Stimulated activated CD8-positive, alpha-beta memory T cell treated with anti-CD3 and anti-CD28 coated beads, Interleukin-7, amount 100 ng/mL, for 48 hours (primary cell): Measurements from ENCODE around the gene SAMD11.
"Not testable (repeated sequence)": the region's sequence is repeated elsewhere in the genome, so short reads cannot be mapped to it uniquely, and the experiment has no call there.

Experiments used
- DNase-seq, 2 donors: peaks; one replicate each; pipeline ENCODE4 v3.0.0-alpha.2; 2020; ENCODE audit warnings: low read depth in 1 of 2; ENCODE audit errors: extremely low read depth in 1 of 2

Gene SAMD11

GRCh38 chr1:944341-945325 is 20.9 kb downstream of the SAMD11 start:
- no peak for DNase-seq

GRCh38 chr1:945688-946556 is 22.2 kb downstream of the SAMD11 start:
- DNase-seq: no peak

- DNase-seq: not testable (repeated sequence)
Observed at GRCh38 chr1:946811-947210, 23.1 kb downstream of the SAMD11 start.

- DNase-seq: no peak
Observed at GRCh38 chr1:947958-948357, 24.2 kb downstream of the SAMD11 start.

GRCh38 chr1:950268-950667 is 26.5 kb downstream of the SAMD11 start:
- DNase-seq: no peak

- DNase-seq: no peak
Observed at GRCh38 chr1:950881-951280, 27.2 kb downstream of the SAMD11 start.

GRCh38 chr1:951364-951763 is 27.6 kb downstream of the SAMD11 start:
- DNase-seq: no peak

- DNase-seq: no peak
Observed at GRCh38 chr1:952201-952600, 28.5 kb downstream of the SAMD11 start.

- no peak for DNase-seq
Observed at GRCh38 chr1:952603-953002, 28.9 kb downstream of the SAMD11 start.

GRCh38 chr1:953524-954320 is 30.0 kb downstream of the SAMD11 start:
- DNase-seq: no peak

GRCh38 chr1:954927-955326 is 31.2 kb downstream of the SAMD11 start:
- no peak for DNase-seq

- DNase-seq: no peak
Observed at GRCh38 chr1:955474-955873, 31.8 kb downstream of the SAMD11 start.

- DNase-seq: no peak
Observed at GRCh38 chr1:956636-957035, 32.9 kb downstream of the SAMD11 start.

- peak; percentile 91 to 97 for DNase-seq
Observed at GRCh38 chr1:958823-959730, 35.4 kb downstream of the SAMD11 start, which contains the start of gene NOC2L. NOC2L (minus strand) TSS chr1:959256; CDS start chr1:959240, 16 bp downstream.

GRCh38 chr1:959731-960362 is 36.1 kb downstream of the SAMD11 start:
- DNase-seq: no peak

- DNase-seq: peak; percentile 61 to 77
Observed at GRCh38 chr1:960363-961131, 36.8 kb downstream of the SAMD11 start, which contains the start of gene KLHL17. KLHL17 (plus strand) TSS chr1:960584; CDS start chr1:960694, 110 bp downstream.

- DNase-seq: no peak
Observed at GRCh38 chr1:961132-961669, 37.5 kb downstream of the SAMD11 start.
